Body of pancreas (tissue), 4 donors: Measurements from ENCODE around the gene CROCC. TPM values are rescaled to one million over a fixed set of nuclear protein-coding genes. Genes with fewer than 3 reads are reported as not detected.
"Not testable (repeated sequence)": the region's sequence is repeated elsewhere in the genome, so short reads cannot be mapped to it uniquely, and the experiment has no call there.

Experiments
- ATAC-seq: fragments of 150-250 bp; one replicate; pipeline ENCODE4 v1.9.1; 2016
- DNase-seq, 4 donors: peaks; one replicate each; pipeline ENCODE4 v3.0.0-alpha.2; 2019
- H3K27ac ChIP-seq, 4 donors: fragments of 200-600 bp; sonication (generic); 1 replicate in 3 of 4; 2 replicates in 1 of 4; pipeline versions ENCODE4 v1.5.1 to v1.6.1; 2016 to 2019; ENCODE audit warnings: mild to moderate bottlenecking in 1 of 4, mixed read lengths in 1 of 4, moderate library complexity in 1 of 4
- H3K27me3 ChIP-seq, 2 donors: fragments of 200-600 bp; sonication (generic); one replicate each; pipeline ENCODE4 v1.6.0; 2016; ENCODE audit warnings: mild to moderate bottlenecking in 1 of 2
- H3K36me3 ChIP-seq, 2 donors: fragments of 200-600 bp; sonication (generic); replicated peaks in 1 of 2; 2 replicates each; pipeline ENCODE4 v1.5.1; 2016; ENCODE audit warnings: low read depth in 2 of 2; ENCODE audit not compliant: insufficient read depth in 1 of 2
- H3K4me1 ChIP-seq: fragments of 200-600 bp; sonication (generic); one replicate; pipeline ENCODE4 v1.6.0; 2016
- H3K4me3 ChIP-seq, 2 donors: fragments of 200-600 bp; sonication (generic); 1 replicate in 1 of 2; 2 replicates in 1 of 2; pipeline ENCODE4 v1.5.1; 2016 to 2019
- H3K9me3 ChIP-seq, 3 donors: fragments of 200-600 bp; sonication (generic); 1 replicate in 2 of 3; 2 replicates in 1 of 3; pipeline ENCODE4 v1.5.1; 2016
- CTCF ChIP-seq, 7 experiments: fragments of 450-650 bp in 4 of 7; fragments of 200-600 bp in 3 of 7; sonication (generic) in 3 of 7; IDR thresholded peaks; one replicate each; pipeline ENCODE4 v1.5.1; 2016 to 2019; ENCODE audit warnings: antibody characterized with exemption in 7 of 7
- POLR2A ChIP-seq, 3 donors: fragments of 450-650 bp; IDR thresholded peaks; one replicate each; pipeline ENCODE4 v1.6.1; 2016; ENCODE audit warnings: antibody characterized with exemption in 3 of 3, mild to moderate bottlenecking in 2 of 3
- WGBS, 2 donors: methylation state at CpG; one replicate each; pipeline ENCODE4 v1.1.5; 2017; 5-methylcytosine and 5-hydroxymethylcytosine counted together
- intact Hi-C: fragments of 100-400 bp; cut with DNase I; formaldehyde crosslinking; loops from one replicate; pipeline ENCODE4 v1.15.1; 2023
- total RNA-seq, 2 donors: library from RNA; depleted of rRNA; stranded (reverse); fragments of >200 nt; gene quantifications; one replicate each; pipeline ENCODE4 v1.1.0, GENCODE V29; 2016

The CROCC gene
- total RNA-seq, 2 donors from 2014 or later: 49.8 to 151 TPM

- H3K27me3 ChIP-seq: no peaks in the 10 kb centered on the region
- H3K9me3 ChIP-seq: no peaks in the 10 kb centered on the region
- TF ChIP-seq CTCF (IDR thresholded peaks at IDR 0.05): peak in 1 of 7 experiments; percentile 31
- no peak for TF ChIP-seq POLR2A (IDR thresholded peaks at IDR 0.05)
- peak overlapping the region; percentile 53 to 81 (median 60) for H3K27ac ChIP-seq
- 47 to 58% methylated on average over 29 to 36 of the region's 36 CpGs for WGBS, 2 donors
- no peaks in the 10 kb centered on the region for H3K36me3 ChIP-seq
- H3K4me1 ChIP-seq: peaks cover 18% of the 10 kb centered on the region
- H3K4me3 ChIP-seq: peak overlapping the region in 1 of 2 donors; percentile 10
- intact Hi-C loops: no loop called here
- no peak for ATAC-seq
- peak in 1 of 4 donors; percentile 18 for DNase-seq
These were observed 8.4 kb upstream of the CROCC start for GRCh38 chr1:16913181-16913832.

- no peaks in the 10 kb centered on the region for H3K9me3 ChIP-seq
- no peaks in the 10 kb centered on the region for H3K36me3 ChIP-seq
- intact Hi-C loops: no loop called here
- H3K4me3 ChIP-seq: peak overlapping the region; percentile 94 to 100
- peak overlapping the region; percentile 60 to 88 (median 82) for H3K27ac ChIP-seq
- 1% methylated on average over 36 to 106 of the region's 109 CpGs for WGBS, 2 donors
- DNase-seq: peak; percentile 96 to 97 (median 97)
- no peaks in the 10 kb centered on the region for H3K27me3 ChIP-seq
- peaks cover 18% of the 10 kb centered on the region for H3K4me1 ChIP-seq
- ATAC-seq: peak; percentile 95
- TF ChIP-seq POLR2A (IDR thresholded peaks at IDR 0.05) (peak; percentile 80 to 86 (median 80)), CTCF (IDR thresholded peaks at IDR 0.05) (peak in 2 of 7 experiments; percentile 23 to 25)
These were observed 7.7 kb upstream of the CROCC start for GRCh38 chr1:16913833-16914662.

GRCh38 chr1:16914928-16915626 lies 6.7 kb upstream of the CROCC start:
- intact Hi-C loops, DNase-seq, H3K4me3 ChIP-seq, H3K36me3 ChIP-seq, H3K27me3 ChIP-seq, ATAC-seq, H3K9me3 ChIP-seq: not testable (repeated sequence)
- H3K4me1 ChIP-seq: peaks cover 18% of the 10 kb centered on the region
- WGBS, 2 donors: 46 to 56% methylated on average over 15 of the region's 15 CpGs
- H3K27ac ChIP-seq: peak overlapping the region in 3 of 4 donors; percentile 0 to 88 (median 81)

- 74 to 92% methylated on average over 4 of the region's 4 CpGs for WGBS, 2 donors
- Histone ChIP-seq H3K27ac (no peak overlapping the region), H3K9me3 (no peaks in the 10 kb centered on the region), H3K36me3 (no peaks in the 10 kb centered on the region), H3K27me3 (no peaks in the 10 kb centered on the region), H3K4me3 (no peak overlapping the region), H3K4me1 (peaks cover 18% of the 10 kb centered on the region)
- intact Hi-C loops: no loop called here
- no peak for TF ChIP-seq POLR2A (IDR thresholded peaks at IDR 0.05)
- TF ChIP-seq CTCF (IDR thresholded peaks at IDR 0.05): no peak
- ATAC-seq: no peak
- DNase-seq: no peak
These were observed 6.1 kb upstream of the CROCC start for GRCh38 chr1:16915627-16915973.

- H3K4me3 ChIP-seq, H3K9me3 ChIP-seq, H3K36me3 ChIP-seq, ATAC-seq, DNase-seq, H3K27me3 ChIP-seq, H3K27ac ChIP-seq, intact Hi-C loops: not testable (repeated sequence)
- H3K4me1 ChIP-seq: peaks cover 22% of the 10 kb centered on the region
- 76 to 81% methylated on average over 10 of the region's 10 CpGs for WGBS, 2 donors
These were observed 5.5 kb upstream of the CROCC start for GRCh38 chr1:16916036-16916880.
